Germinal center (tissue), 1 donor: ENCODE data around the gene PRM2.
A peak's percentile ranks its signal among the peaks of the same experiment; 100 is the strongest.

ENCODE experiments used
- DNase-seq: peaks from one replicate; pipeline ENCODE4 v3.0.0; 2012; ENCODE audit warnings: mixed read lengths, low spot score

Gene PRM2

GRCh38 chr16:11260596-11260966, 15.7 kb downstream of the PRM2 start:
- DNase-seq, result no peak

- DNase-seq, result no peak
These were observed 16.4 kb downstream of the PRM2 start for GRCh38 chr16:11259655-11260595.

- DNase-seq, result peak; percentile 68
These were observed 17.5 kb downstream of the PRM2 start for GRCh38 chr16:11258553-11259492.

GRCh38 chr16:11257131-11257938, 18.9 kb downstream of the PRM2 start:
- peak; percentile 63 for DNase-seq

GRCh38 chr16:11256661-11257130, 19.6 kb downstream of the PRM2 start:
- DNase-seq, result no peak

GRCh38 chr16:11255737-11256660, 20.3 kb downstream of the PRM2 start, which contains the start of gene SOCS1:
SOCS1 (minus strand) TSS chr16:11256204; CDS start chr16:11255478, 726 bp downstream.
- peak; percentile 91 for DNase-seq

GRCh38 chr16:11254913-11255736, 21.2 kb downstream of the PRM2 start:
- DNase-seq, result peak; percentile 61

- peak; percentile 50 for DNase-seq
These were observed 22.0 kb downstream of the PRM2 start for GRCh38 chr16:11253995-11254912.

- no peak for DNase-seq
These were observed 23.0 kb downstream of the PRM2 start for GRCh38 chr16:11253009-11253994.

- DNase-seq, result no peak
These were observed 23.8 kb downstream of the PRM2 start for GRCh38 chr16:11252482-11252931.

GRCh38 chr16:11251525-11252481, 24.5 kb downstream of the PRM2 start:
- no peak for DNase-seq

- no peak for DNase-seq
These were observed 25.3 kb downstream of the PRM2 start for GRCh38 chr16:11250786-11251524.

- DNase-seq, result no peak
These were observed 26.0 kb downstream of the PRM2 start for GRCh38 chr16:11250091-11250785.

- DNase-seq, result no peak
These were observed 26.8 kb downstream of the PRM2 start for GRCh38 chr16:11249233-11250061.
